SK-N-SH treated with all-trans-retinoic acid at 6 μM for 48 hours (cell line): ENCODE measurements around the gene REN.

Experiments
- ATAC-seq: fragments of 200-7000 bp; cut with Tn5 transposase; 3 replicates; pipeline ENCODE4 v1.9.1; 2020; ENCODE audit warnings: mild to moderate bottlenecking, moderate library complexity
- BACH2 ChIP-seq: fragments of 250-450 bp; sonication (Bioruptor Pico); IDR thresholded peaks from 2 replicates; pipeline ENCODE4 v1.9.0; 2021; ENCODE audit warnings: mild to moderate bottlenecking, borderline replicate concordance
- CSDC2 ChIP-seq: fragments of 250-450 bp; sonication (Bioruptor Pico); IDR thresholded peaks from 2 replicates; pipeline ENCODE4 v1.5.0; 2020; ENCODE audit warnings: mild to moderate bottlenecking, moderate library complexity
- ESRRG ChIP-seq: fragments of 250-450 bp; sonication (Bioruptor Pico); IDR thresholded peaks from 2 replicates; pipeline ENCODE4 v1.6.1; 2021; ENCODE audit warnings: mild to moderate bottlenecking
- GLIS3 ChIP-seq: fragments of 250-450 bp; sonication (Bioruptor Pico); IDR thresholded peaks from 2 replicates; pipeline ENCODE4 v1.5.0; 2020; ENCODE audit warnings: mild to moderate bottlenecking, moderate library complexity
- ISL1 ChIP-seq: fragments of 250-450 bp; sonication (Bioruptor Pico); IDR thresholded peaks from 2 replicates; pipeline ENCODE4 v2.1.2; 2022; ENCODE audit warnings: mild to moderate bottlenecking, moderate library complexity
- PPARA ChIP-seq: fragments of 250-450 bp; sonication (Bioruptor Pico); IDR thresholded peaks from 2 replicates; pipeline ENCODE4 v1.5.0; 2020; ENCODE audit warnings: mild to moderate bottlenecking, borderline replicate concordance
- RARB ChIP-seq: fragments of 250-450 bp; sonication (Bioruptor Pico); IDR thresholded peaks from 2 replicates; pipeline ENCODE4 v1.8.0; 2021; ENCODE audit warnings: mild to moderate bottlenecking, moderate library complexity
- SNAI2 ChIP-seq: fragments of 250-450 bp; sonication (Bioruptor Pico); IDR thresholded peaks from 2 replicates; pipeline ENCODE4 v1.5.0; 2020; ENCODE audit warnings: mild to moderate bottlenecking, moderate library complexity
- TCF4 ChIP-seq: fragments of 250-450 bp; sonication (Bioruptor Pico); IDR thresholded peaks from 2 replicates; pipeline ENCODE4 v1.8.0; 2021; ENCODE audit warnings: mild to moderate bottlenecking, moderate library complexity, borderline replicate concordance
- TOX ChIP-seq: fragments of 250-450 bp; sonication (Bioruptor Pico); IDR thresholded peaks from 2 replicates; pipeline ENCODE4 v1.8.0; 2021; ENCODE audit warnings: mild to moderate bottlenecking, moderate library complexity, borderline replicate concordance
- ZC3H10 ChIP-seq: fragments of 250-450 bp; sonication (Bioruptor Pico); IDR thresholded peaks from 2 replicates; pipeline ENCODE4 v1.5.1; 2021; ENCODE audit warnings: mild to moderate bottlenecking, moderate library complexity
- ZFP3 ChIP-seq: fragments of 250-450 bp; sonication (Bioruptor Pico); IDR thresholded peaks from 2 replicates; pipeline ENCODE4 v1.5.0; 2020; ENCODE audit warnings: mild to moderate bottlenecking, moderate library complexity
- ZNF565 ChIP-seq: fragments of 450-650 bp; formaldehyde crosslinking; conservative IDR thresholded peaks from 2 replicates; pipeline ENCODE4 v1.5.0; 2020; ENCODE audit warnings: low read depth, mild to moderate bottlenecking, moderate library complexity
- ZNF70 ChIP-seq: fragments of 450-650 bp; formaldehyde crosslinking; IDR thresholded peaks from 2 replicates; pipeline ENCODE4 v1.5.0; 2020; ENCODE audit warnings: mild to moderate bottlenecking, moderate library complexity
- ZNF8 ChIP-seq: fragments of 450-650 bp; formaldehyde crosslinking; IDR thresholded peaks from 2 replicates; pipeline ENCODE4 v1.5.0; 2020; ENCODE audit warnings: mild to moderate bottlenecking, moderate library complexity
- TF ChIP-seq, protein P1 (sequence below): fragments of 250-450 bp; sonication (Bioruptor Pico); IDR thresholded peaks from 2 replicates; pipeline ENCODE4 v1.5.0; 2020; ENCODE audit warnings: mild to moderate bottlenecking, moderate library complexity
- TF ChIP-seq, protein P2 (sequence below): fragments of 250-450 bp; sonication (Bioruptor Pico); IDR thresholded peaks from 2 replicates; pipeline ENCODE4 v1.5.1; 2021; ENCODE audit warnings: mild to moderate bottlenecking, moderate library complexity
- TF ChIP-seq, protein P3 (sequence below): fragments of 250-450 bp; sonication (Bioruptor Pico); IDR thresholded peaks from 2 replicates; pipeline ENCODE4 v1.8.0; 2021; ENCODE audit warnings: low read depth, mild to moderate bottlenecking, moderate library complexity, borderline replicate concordance
- TF ChIP-seq, protein P4 (sequence below): fragments of 250-450 bp; sonication (Bioruptor Pico); IDR thresholded peaks from 2 replicates; pipeline ENCODE4 v1.5.1; 2020; ENCODE audit warnings: low read depth, mild to moderate bottlenecking, moderate library complexity

REN gene

DNA sequence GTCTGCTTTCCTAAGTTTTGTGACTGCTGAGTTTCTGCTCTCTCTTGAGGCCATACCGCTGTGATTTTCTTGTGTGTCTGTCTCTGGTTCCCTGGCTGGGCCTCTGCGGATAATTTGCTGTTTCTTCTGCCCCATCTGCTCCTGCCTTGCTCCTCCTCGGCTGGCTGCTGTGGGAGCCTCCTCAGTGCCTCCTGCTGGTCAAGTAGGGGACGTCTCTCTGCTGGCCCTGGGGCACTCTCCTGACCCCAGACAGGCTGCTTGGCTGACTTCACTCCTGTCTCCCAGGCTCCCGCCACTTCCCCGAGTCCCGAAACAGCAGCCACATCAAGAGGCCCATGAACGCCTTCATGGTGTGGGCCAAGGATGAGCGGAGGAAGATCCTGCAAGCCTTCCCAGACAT is 42.8 kb downstream of the REN start (continued):
- TF ChIP-seq ZC3H10 (CRISPR knock-in tag) (no peak), PPARA (no peak), BACH2 (CRISPR knock-in tag) (no peak), ZNF70 (CRISPR knock-in tag) (no peak), ZNF565 (no peak), TCF4 (no peak)
- TF ChIP-seq, protein P1, sequence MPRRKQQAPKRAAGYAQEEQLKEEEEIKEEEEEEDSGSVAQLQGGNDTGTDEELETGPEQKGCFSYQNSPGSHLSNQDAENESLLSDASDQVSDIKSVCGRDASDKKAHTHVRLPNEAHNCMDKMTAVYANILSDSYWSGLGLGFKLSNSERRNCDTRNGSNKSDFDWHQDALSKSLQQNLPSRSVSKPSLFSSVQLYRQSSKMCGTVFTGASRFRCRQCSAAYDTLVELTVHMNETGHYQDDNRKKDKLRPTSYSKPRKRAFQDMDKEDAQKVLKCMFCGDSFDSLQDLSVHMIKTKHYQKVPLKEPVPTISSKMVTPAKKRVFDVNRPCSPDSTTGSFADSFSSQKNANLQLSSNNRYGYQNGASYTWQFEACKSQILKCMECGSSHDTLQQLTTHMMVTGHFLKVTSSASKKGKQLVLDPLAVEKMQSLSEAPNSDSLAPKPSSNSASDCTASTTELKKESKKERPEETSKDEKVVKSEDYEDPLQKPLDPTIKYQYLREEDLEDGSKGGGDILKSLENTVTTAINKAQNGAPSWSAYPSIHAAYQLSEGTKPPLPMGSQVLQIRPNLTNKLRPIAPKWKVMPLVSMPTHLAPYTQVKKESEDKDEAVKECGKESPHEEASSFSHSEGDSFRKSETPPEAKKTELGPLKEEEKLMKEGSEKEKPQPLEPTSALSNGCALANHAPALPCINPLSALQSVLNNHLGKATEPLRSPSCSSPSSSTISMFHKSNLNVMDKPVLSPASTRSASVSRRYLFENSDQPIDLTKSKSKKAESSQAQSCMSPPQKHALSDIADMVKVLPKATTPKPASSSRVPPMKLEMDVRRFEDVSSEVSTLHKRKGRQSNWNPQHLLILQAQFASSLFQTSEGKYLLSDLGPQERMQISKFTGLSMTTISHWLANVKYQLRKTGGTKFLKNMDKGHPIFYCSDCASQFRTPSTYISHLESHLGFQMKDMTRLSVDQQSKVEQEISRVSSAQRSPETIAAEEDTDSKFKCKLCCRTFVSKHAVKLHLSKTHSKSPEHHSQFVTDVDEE (CRISPR knock-in tag) = no peak
- TF ChIP-seq, protein P2, sequence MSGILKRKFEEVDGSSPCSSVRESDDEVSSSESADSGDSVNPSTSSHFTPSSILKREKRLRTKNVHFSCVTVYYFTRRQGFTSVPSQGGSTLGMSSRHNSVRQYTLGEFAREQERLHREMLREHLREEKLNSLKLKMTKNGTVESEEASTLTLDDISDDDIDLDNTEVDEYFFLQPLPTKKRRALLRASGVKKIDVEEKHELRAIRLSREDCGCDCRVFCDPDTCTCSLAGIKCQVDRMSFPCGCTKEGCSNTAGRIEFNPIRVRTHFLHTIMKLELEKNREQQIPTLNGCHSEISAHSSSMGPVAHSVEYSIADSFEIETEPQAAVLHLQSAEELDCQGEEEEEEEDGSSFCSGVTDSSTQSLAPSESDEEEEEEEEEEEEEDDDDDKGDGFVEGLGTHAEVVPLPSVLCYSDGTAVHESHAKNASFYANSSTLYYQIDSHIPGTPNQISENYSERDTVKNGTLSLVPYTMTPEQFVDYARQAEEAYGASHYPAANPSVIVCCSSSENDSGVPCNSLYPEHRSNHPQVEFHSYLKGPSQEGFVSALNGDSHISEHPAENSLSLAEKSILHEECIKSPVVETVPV (CRISPR knock-in tag) = no peak

DNA sequence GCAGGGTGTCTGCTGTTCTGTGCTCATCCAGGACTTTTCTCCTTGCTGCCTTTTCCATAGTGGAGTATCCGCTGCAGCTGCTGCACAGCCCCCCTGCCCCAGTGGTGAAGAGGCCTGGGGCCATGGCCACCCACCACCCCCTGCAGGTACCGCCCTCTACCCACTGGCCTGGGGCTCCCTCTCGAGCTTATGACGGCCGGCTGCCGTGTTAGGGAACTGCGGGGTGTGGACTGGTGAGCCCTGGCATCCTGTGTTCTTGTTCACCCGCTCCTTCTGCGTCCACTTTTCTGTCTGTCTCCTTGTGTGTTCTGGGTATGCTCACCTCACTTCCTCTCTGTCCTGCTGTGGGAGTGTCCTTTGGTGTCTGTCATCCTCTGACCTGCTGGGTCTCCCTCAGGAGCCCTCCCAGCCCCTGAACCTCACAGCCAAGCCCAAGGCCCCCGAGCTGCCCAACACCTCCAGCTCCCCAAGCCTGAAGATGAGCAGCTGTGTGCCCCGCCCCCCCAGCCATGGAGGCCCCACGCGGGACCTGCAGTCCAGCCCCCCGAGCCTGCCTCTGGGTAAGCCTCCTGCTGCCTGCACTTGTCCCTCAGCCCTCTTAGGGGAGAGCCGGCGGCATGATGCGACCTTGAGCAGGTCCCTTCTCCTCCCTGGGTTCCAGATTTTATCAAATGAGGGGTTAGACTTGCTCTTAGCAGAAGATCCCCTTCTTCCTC is 44.1 kb downstream of the REN start:
- no peak for ATAC-seq
- TF ChIP-seq, protein P2 (CRISPR knock-in tag) = no peak
- TF ChIP-seq ZC3H10 (CRISPR knock-in tag) = no peak
- TF ChIP-seq RARB (CRISPR knock-in tag) = no peak
- no peak for TF ChIP-seq ZNF8
- TF ChIP-seq CSDC2 (CRISPR knock-in tag) = no peak
- TF ChIP-seq ZNF70 (CRISPR knock-in tag) = no peak
- TF ChIP-seq ISL1 (CRISPR knock-in tag) = no peak
- TF ChIP-seq SNAI2 (CRISPR knock-in tag) = no peak
- TF ChIP-seq TOX (CRISPR knock-in tag) = no peak
- TF ChIP-seq, protein P3, sequence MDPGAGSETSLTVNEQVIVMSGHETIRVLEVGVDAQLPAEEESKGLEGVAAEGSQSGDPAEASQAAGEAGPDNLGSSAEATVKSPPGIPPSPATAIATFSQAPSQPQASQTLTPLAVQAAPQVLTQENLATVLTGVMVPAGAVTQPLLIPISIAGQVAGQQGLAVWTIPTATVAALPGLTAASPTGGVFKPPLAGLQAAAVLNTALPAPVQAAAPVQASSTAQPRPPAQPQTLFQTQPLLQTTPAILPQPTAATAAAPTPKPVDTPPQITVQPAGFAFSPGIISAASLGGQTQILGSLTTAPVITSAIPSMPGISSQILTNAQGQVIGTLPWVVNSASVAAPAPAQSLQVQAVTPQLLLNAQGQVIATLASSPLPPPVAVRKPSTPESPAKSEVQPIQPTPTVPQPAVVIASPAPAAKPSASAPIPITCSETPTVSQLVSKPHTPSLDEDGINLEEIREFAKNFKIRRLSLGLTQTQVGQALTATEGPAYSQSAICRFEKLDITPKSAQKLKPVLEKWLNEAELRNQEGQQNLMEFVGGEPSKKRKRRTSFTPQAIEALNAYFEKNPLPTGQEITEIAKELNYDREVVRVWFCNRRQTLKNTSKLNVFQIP (CRISPR knock-in tag) = no peak
- TF ChIP-seq, protein P4, sequence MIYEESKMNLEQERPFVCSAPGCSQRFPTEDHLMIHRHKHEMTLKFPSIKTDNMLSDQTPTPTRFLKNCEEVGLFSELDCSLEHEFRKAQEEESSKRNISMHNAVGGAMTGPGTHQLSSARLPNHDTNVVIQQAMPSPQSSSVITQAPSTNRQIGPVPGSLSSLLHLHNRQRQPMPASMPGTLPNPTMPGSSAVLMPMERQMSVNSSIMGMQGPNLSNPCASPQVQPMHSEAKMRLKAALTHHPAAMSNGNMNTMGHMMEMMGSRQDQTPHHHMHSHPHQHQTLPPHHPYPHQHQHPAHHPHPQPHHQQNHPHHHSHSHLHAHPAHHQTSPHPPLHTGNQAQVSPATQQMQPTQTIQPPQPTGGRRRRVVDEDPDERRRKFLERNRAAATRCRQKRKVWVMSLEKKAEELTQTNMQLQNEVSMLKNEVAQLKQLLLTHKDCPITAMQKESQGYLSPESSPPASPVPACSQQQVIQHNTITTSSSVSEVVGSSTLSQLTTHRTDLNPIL (CRISPR knock-in tag) = no peak
- no peak for TF ChIP-seq ZFP3 (CRISPR knock-in tag)

DNA sequence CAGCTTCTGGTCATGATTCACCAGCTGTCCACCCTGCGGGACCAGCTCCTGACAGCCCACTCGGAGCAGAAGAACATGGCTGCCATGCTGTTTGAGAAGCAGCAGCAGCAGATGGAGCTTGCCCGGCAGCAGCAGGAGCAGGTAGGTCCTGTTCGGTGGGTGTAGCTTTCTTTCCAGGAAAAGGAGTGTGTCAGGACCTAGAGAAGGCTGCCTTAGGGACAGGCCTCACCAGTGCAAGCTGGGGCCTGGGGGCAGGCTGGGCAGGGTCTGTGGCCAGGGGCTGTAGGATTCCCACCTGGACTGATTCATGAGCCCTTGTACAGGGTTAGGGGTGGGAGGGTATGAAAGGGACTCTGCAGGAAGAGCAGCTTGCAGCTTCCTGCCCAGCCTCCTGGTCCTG is 49.6 kb downstream of the REN start:
- no peak for TF ChIP-seq ZC3H10 (CRISPR knock-in tag)
- TF ChIP-seq TOX (CRISPR knock-in tag) = no peak
- TF ChIP-seq SNAI2 (CRISPR knock-in tag) = no peak
- TF ChIP-seq, protein P1 (CRISPR knock-in tag) = no peak
- no peak for TF ChIP-seq RARB (CRISPR knock-in tag)
- no peak for TF ChIP-seq ESRRG (CRISPR knock-in tag)
- no peak for TF ChIP-seq GLIS3 (CRISPR knock-in tag)
- TF ChIP-seq ZNF70 (CRISPR knock-in tag) = no peak
- no peak for ATAC-seq
